ENCODE results near the gene TRIM24.

- TF ChIP-seq EZH2phosphoT487 (IDR thresholded peaks at IDR 0.05; ENCODE audit: insufficient read depth, low read depth) (no peak), EZH2 (IDR thresholded peaks at IDR 0.05; ENCODE audit: insufficient read depth, poor library complexity, severe bottlenecking) (no peak)
Measured at GRCh38 chr7:138475377-138475776, 15.3 kb downstream of the TRIM24 start.

Data from GM23248 (cell line).